Cerebellar cortex (tissue), 1 donor: ENCODE results near the gene AKIRIN1.
"Not testable (repeated sequence)": the region's sequence is repeated elsewhere in the genome, so short reads cannot be mapped to it uniquely, and the experiment has no call there.

Experiments
- DNase-seq: peaks from one replicate; pipeline ENCODE4 v3.0.0-alpha.2; 2015; ENCODE audit warnings: low spot score

The AKIRIN1 gene

GRCh38 chr1:38990738-38991637 lies at the start of gene AKIRIN1:
AKIRIN1 (plus strand) TSS chr1:38991276; CDS start chr1:38991381, 105 bp downstream.
- peak; percentile 95 for DNase-seq

GRCh38 chr1:38941527-38942019 lies 49.5 kb upstream of the AKIRIN1 start, which contains the start of gene RHBDL2:
RHBDL2 (minus strand) TSS chr1:38941830; CDS start chr1:38919212, 22,618 bp downstream.
- peak; percentile 53 for DNase-seq

- DNase-seq: no peak
Observed at GRCh38 chr1:38942664-38943428, 48.2 kb upstream of the AKIRIN1 start.

GRCh38 chr1:38944547-38944946 lies 46.5 kb upstream of the AKIRIN1 start:
- no peak for DNase-seq

- no peak for DNase-seq
Observed at GRCh38 chr1:38950553-38950952, 40.5 kb upstream of the AKIRIN1 start.

GRCh38 chr1:38953433-38953860 lies 37.6 kb upstream of the AKIRIN1 start:
- DNase-seq: no peak

GRCh38 chr1:38958967-38959366 lies 32.1 kb upstream of the AKIRIN1 start:
- no peak for DNase-seq

GRCh38 chr1:38962113-38962512 lies 29.0 kb upstream of the AKIRIN1 start:
- DNase-seq: no peak

- DNase-seq: no peak
Observed at GRCh38 chr1:38962560-38962959, 28.5 kb upstream of the AKIRIN1 start.

GRCh38 chr1:38964140-38964548 lies 26.9 kb upstream of the AKIRIN1 start:
- peak; percentile 22 for DNase-seq

GRCh38 chr1:38973145-38973544 lies 17.9 kb upstream of the AKIRIN1 start:
- not testable (repeated sequence) for DNase-seq

- DNase-seq: no peak
Observed at GRCh38 chr1:38973659-38974437, 17.2 kb upstream of the AKIRIN1 start.

- not testable (repeated sequence) for DNase-seq
Observed at GRCh38 chr1:38977399-38978244, 13.5 kb upstream of the AKIRIN1 start.

GRCh38 chr1:38978245-38978542 lies 12.9 kb upstream of the AKIRIN1 start:
- not testable (repeated sequence) for DNase-seq

GRCh38 chr1:38979380-38979779 lies 11.7 kb upstream of the AKIRIN1 start:
- not testable (repeated sequence) for DNase-seq

- no peak for DNase-seq
Observed at GRCh38 chr1:38989979-38990378, 1.1 kb upstream of the AKIRIN1 start.

- peak; percentile 59 for DNase-seq
Observed at GRCh38 chr1:38990386-38990737, 714 bp upstream of the AKIRIN1 start.

GRCh38 chr1:38991638-38992411 lies 749 bp downstream of the AKIRIN1 start:
- no peak for DNase-seq

- no peak for DNase-seq
Observed at GRCh38 chr1:38992412-38993111, 1.5 kb downstream of the AKIRIN1 start.

GRCh38 chr1:38994196-38994595 lies 3.1 kb downstream of the AKIRIN1 start:
- DNase-seq: no peak
